CD4-positive, alpha-beta T cell treated with Interleukin-2 at 100 ng/mL for 4 hours (primary cell): ENCODE data around the gene ECSCR.
"Not testable (repeated sequence)": the region's sequence is repeated elsewhere in the genome, so short reads cannot be mapped to it uniquely, and the experiment has no call there.

Source experiments
- DNase-seq: peaks from one replicate; pipeline ENCODE4 v3.0.0-alpha.2; 2020; ENCODE audit warnings: low spot score

ECSCR gene, protein sequence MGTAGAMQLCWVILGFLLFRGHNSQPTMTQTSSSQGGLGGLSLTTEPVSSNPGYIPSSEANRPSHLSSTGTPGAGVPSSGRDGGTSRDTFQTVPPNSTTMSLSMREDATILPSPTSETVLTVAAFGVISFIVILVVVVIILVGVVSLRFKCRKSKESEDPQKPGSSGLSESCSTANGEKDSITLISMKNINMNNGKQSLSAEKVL

DNA sequence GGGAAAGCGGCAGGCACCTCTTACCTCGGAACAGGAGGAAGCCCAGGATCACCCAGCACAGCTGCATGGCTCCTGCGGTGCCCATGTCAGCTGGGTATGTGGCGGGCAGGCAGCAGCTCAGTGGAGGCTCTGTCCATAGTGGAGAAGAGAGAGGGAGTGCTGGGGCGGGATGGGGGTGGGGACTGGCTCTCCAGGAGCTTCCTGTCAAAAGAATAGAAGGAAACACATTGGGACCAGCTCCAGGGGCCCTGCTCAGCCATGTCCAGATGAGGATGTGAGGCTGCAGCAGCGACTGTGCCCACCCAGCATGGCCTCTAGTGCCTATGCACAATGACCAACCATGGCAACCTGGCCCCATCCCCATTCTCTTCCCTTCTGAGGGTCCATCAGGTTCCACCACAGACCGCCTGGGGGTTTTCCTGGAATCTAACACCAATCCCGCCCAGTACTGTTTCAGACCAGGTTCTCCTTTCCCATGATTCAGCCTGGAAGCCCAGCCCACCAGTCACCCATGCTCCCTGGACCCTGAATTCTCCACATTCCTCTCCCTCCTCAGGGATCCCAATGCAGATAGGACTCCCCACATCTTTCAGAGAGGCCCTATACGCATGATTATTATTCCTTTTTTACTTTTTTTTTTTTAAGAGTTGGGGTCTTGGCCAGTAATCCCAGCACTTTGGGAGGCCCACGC lies at the start of gene ECSCR:
ECSCR (minus strand) TSS at position 158 of the 691 bp plus-strand sequence; CDS start at position 85, 73 bp downstream.
- no peak for DNase-seq

DNA sequence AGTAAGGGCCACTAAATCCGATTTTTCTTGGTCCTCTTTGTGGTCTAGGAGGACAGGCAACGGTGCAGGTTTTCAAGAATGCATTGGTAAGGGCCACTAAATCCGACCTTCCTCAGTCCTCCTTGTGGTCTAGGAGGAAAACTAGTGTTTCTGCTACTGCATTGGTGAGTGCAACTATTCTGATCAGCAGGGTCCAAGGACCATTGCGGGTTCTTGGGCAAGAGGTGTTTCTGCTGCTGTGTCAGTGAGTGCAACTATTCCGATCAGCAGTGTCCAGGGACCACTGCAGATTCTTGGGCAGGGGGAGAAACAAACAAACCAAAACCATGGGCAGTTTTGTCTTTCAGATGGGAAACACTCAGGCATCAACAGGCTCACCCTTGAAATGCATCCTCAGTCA lies 42.2 kb upstream of the ECSCR start:
- not testable (repeated sequence) for DNase-seq

- DNase-seq, result not testable (repeated sequence)
Observed at GRCh38 chr5:139503879-139504278, 41.3 kb upstream of the ECSCR start.

GRCh38 chr5:139503036-139503817 lies 40.7 kb upstream of the ECSCR start:
- not testable (repeated sequence) for DNase-seq

DNA sequence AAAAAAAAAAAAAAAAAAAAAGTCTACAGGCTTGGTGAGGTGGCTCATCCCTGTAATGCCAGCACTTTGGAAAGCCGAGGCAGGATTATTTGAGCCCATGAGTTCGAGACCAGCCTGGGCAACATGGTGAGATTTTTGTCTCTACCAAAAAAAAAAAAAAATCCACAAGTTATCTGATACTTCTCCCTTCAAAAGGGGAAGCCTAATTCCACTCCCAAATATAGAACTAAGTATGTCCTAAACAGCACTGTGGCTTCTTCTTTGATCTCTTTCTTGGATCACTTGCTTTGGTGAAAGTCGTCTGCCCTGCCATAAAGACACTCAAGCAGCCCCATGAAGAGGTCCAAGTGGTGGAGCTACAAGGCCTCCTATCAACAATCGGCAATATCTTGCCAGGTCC lies 38.8 kb upstream of the ECSCR start:
- no peak for DNase-seq

DNA sequence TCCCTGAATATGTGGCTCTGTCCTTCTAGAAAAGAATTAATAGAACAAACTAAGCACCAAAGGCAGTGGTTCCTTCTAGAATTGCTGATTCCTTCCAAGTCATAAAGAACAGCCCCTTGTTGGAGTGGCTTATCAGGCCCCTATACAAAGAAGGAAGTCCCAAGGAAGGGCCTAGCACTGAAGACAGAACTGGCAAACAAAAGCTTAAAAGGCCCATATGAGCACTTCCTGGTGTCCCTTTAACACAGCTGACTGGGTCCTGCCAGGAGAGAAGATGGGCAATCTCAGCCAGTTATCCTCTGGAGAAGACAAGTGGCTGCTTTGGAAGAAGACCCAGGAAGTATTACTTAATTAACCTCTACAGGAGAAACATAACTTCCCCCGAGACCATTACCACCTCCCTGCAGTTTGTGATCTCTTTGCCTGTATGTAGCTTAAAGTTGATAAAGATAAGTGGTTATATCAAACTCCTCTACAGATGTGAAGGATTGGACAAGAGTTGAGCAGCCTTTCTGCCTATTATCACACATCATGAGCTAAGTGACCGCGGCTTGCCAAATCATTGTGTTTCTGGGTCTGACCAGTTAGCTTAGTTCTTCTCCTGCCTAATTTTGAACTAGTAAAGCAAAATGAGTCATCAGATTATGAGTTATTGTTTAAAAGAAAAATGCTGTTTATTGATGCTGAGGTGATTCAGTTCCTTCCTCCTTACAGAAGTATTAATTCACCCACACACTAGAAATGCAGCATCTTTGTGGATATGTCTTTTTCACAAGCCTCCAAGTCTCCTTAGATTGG lies 33.3 kb upstream of the ECSCR start:
- no peak for DNase-seq

DNA sequence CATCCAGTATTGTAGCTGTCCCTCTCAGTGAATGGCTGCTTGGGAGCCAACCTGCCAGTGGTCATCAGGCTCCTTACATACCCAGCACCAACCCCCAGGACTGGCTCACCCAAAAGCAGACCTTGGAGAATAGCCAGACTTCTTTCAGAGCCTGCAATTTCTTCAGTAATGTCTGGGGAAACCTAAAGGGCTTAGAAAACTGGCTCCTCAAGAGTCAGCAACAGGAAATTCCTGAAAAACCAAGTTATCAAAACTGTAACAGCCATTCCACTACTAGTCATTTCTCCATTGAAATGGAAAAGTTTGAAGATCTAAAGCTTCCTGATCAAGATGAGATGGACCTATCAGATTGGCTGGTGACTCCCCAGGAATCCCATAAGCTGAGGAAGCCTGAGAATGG lies 32.3 kb upstream of the ECSCR start:
- DNase-seq, result no peak

DNA sequence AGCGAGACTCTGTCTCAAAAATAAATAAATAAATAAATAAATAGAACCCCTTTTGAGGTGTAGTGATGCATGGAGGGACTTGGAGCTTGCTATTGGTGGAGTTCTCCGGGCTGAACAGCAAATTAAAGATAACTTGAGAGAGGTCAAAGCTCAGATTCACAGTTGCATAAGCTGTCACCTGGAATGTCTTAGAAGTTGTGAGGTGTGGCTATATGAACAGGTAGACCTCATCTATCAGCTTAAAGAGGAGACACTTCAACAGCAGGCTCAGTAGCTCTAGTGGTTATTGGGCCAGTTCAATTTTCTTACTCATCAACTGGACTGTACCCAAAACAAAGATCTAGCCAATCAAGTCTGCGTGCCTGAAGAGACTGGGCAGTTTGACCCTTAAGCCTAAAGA lies 31.7 kb upstream of the ECSCR start:
- no peak for DNase-seq

- DNase-seq, result no peak
Observed at GRCh38 chr5:139492700-139493192, 30.2 kb upstream of the ECSCR start.

DNA sequence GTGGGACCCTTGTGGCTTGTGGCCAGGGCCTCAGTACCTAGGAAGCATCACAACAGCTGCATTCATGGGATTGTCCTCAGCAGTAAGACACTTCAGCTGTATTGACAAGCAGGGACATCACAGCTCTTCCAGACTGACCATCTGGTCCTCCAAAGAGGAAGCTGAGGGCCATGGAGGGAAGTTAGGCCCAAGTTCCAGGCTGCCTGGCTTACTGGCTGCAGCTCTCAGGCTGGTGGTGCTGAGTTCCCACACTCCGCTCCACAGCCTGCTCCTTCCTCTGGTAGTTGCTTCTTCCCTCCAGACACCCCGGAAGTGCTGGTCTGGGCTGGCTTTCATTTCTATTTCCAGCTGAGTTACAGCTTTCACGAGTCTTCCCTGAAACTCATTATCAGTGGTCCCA lies 25.7 kb upstream of the ECSCR start:
- no peak for DNase-seq

DNA sequence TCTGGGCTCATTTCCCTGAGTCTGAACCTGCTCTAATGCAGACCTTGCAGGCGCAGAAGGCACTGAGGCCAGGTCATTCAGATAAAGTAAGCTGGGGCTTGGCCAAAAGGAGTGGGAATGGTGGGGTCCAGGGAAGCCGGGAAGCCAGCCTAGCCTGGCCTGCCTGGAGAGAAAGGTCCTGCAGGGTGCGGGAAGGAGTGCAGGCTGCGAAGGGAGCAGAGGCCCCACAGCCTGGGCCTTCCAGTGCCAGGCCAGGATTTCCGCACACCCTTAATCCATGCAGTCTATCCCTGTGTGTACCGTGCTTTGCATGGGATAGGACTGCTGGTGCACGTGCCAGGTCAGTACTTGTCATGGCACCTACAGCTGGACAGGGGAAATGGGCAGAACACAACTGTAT lies 23.7 kb upstream of the ECSCR start:
- no peak for DNase-seq

- not testable (repeated sequence) for DNase-seq
Observed at GRCh38 chr5:139482890-139483208, 20.3 kb upstream of the ECSCR start.

DNA sequence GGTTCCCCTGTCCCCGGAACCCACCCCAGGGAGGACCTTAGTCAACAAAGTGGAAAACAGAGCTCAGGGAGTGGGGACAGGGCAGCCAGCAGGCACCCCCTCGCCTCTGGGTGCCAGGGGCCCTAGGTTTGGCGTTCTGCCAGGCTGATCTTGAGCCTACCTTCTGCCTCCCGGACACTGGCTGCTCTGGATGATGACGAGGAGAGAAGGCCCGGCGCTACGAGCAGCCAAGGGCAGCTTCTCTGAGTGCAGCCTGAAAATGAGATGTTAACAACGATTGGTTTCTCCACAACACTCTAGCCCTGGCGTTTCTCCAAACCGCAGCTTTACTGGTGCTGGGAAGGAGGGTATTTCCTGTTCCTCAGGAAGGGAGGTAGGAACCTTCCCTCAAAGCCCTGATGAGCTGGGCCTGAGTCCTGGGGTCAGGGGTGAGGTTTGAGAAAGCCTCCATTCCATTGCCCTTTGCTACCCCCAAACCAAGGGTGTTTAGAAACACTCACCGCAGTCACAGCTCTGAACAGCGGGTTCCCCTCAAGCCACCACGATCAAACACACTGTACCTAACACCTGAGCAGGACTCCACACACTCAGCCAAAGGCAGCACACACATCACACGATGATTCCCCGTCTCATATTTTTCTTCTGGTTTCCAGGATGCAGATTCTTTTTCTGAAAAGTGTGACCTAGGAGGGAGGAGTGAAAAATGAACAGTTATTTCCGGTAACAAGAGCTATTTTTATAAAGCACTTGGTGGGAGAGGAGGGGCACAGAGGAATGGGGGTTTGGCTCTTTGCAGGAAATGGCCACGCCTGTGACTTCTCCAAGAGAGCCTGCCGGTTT lies 19.7 kb upstream of the ECSCR start, which contains the start of gene STING1:
STING1 (minus strand) TSS at position 709 of the 840 bp plus-strand sequence. CDS start 1,054 bp downstream, outside the sequence.
- DNase-seq, result peak; percentile 81

DNA sequence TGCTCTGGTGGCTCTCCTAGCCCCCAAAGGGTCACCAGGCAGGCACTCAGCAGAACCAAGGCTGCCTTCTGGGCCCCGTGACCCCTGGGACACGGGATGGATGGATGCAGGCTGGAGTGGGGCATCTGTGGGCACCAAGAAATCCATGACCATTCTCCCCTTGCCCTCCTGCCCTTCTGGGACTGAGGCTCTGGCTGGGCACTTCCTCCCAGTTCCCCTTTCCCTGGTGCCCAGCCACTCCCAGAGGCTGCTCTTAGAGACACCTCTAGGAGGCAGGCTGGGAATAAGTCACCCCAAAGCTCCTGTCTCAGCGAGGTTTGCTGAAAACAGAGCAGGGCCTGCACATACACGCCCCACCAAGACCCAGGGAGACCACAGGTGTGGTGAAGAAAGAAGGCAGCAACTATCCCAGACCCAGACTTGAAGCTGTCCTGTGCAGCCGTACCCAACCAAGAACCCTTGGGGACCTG lies 19.1 kb upstream of the ECSCR start:
- peak; percentile 24 for DNase-seq

GRCh38 chr5:139481122-139481533 lies 18.6 kb upstream of the ECSCR start:
- DNase-seq, result peak; percentile 55

DNA sequence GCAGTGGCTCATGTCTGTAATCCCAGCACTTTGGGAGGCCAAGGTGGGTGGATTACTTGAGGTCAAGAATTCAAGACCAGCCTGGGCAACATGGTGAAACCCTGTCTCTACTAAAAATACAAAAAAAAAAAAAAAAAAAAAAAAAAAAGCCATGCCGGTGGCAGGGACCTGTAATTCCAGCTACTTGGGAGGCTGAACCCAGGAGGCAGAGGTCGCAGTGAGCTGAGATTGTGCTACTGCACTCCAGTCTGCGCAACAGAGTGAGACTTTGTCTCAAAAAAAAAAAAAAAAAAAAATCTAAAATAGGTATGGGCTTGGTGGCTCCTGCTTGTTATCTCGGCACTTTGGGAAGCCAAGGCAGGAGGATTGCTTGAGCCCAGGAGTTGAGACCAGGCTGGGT lies 17.2 kb upstream of the ECSCR start:
- DNase-seq, result not testable (repeated sequence)

GRCh38 chr5:139478657-139479423 lies 16.3 kb upstream of the ECSCR start:
- not testable (repeated sequence) for DNase-seq

GRCh38 chr5:139475865-139476617 lies 13.5 kb upstream of the ECSCR start:
- DNase-seq, result no peak
